Tibial nerve (tissue), 4 donors: Measurements from ENCODE around the gene RELN. TPM values are rescaled to one million over a fixed set of nuclear protein-coding genes. Genes with fewer than 3 reads are reported as not detected.

Source experiments
- DNase-seq, 2 donors: peaks; one replicate each; pipeline ENCODE4 v3.0.0-alpha.2; 2019; ENCODE audit warnings: low spot score in 2 of 2
- H3K27ac ChIP-seq, 4 donors: fragments of 200-600 bp; sonication (generic) in 3 of 4; one replicate each; pipeline ENCODE4 v1.5.1; 2017 to 2019; ENCODE audit warnings: mild to moderate bottlenecking in 1 of 4
- H3K27me3 ChIP-seq, 2 donors: fragments of 200-600 bp; sonication (generic) in 1 of 2; one replicate each; pipeline versions ENCODE4 v1.5.1 to v1.6.0; 2017 to 2019
- H3K36me3 ChIP-seq, 3 donors: fragments of 200-600 bp; sonication (generic); one replicate each; pipeline ENCODE4 v1.5.1; 2018 to 2019
- H3K4me1 ChIP-seq, 4 donors: fragments of 200-600 bp; sonication (generic) in 3 of 4; one replicate each; pipeline ENCODE4 v1.5.1; 2017 to 2019
- H3K4me3 ChIP-seq, 4 donors: fragments of 200-600 bp; sonication (generic) in 3 of 4; one replicate each; pipeline ENCODE4 v1.5.1; 2017 to 2019; ENCODE audit warnings: mild to moderate bottlenecking in 1 of 4, moderate library complexity in 1 of 4
- H3K9me3 ChIP-seq, 4 donors: fragments of 200-600 bp; sonication (generic) in 3 of 4; one replicate each; pipeline ENCODE4 v1.5.1; 2017 to 2019
- EP300 ChIP-seq, 2 donors: sonication (generic); formaldehyde crosslinking; IDR thresholded peaks; one replicate each; pipeline ENCODE4 v1.6.1; 2017; ENCODE audit warnings: antibody characterized with exemption in 2 of 2, mild to moderate bottlenecking in 1 of 2
- POLR2A ChIP-seq, 2 donors: fragments of 450-650 bp; IDR thresholded peaks; one replicate each; pipeline ENCODE4 v1.6.1; 2017; ENCODE audit warnings: antibody characterized with exemption in 2 of 2, mild to moderate bottlenecking in 2 of 2, moderate library complexity in 2 of 2
- WGBS, 2 donors: methylation state at CpG; one replicate each; pipeline ENCODE4 v1.1.5; 2018; 5-methylcytosine and 5-hydroxymethylcytosine counted together
- total RNA-seq, 4 donors: library from RNA; depleted of rRNA; stranded (reverse); fragments of >200 nt; gene quantifications; one replicate each; pipeline ENCODE4 v1.1.0, GENCODE V29; 2016
- TF ChIP-seq, protein P1 (sequence below), 5 experiments: fragments of 200-600 bp in 3 of 5; fragments of 450-650 bp in 2 of 5; sonication (generic) in 3 of 5; IDR thresholded peaks; one replicate each; pipeline ENCODE4 v1.5.1; 2016 to 2019; ENCODE audit warnings: antibody characterized with exemption in 5 of 5, mild to moderate bottlenecking in 3 of 5, moderate library complexity in 2 of 5

The RELN gene
- total RNA-seq, 4 donors from 2014 or later = 80.4 to 117 (median 102) TPM

DNA sequence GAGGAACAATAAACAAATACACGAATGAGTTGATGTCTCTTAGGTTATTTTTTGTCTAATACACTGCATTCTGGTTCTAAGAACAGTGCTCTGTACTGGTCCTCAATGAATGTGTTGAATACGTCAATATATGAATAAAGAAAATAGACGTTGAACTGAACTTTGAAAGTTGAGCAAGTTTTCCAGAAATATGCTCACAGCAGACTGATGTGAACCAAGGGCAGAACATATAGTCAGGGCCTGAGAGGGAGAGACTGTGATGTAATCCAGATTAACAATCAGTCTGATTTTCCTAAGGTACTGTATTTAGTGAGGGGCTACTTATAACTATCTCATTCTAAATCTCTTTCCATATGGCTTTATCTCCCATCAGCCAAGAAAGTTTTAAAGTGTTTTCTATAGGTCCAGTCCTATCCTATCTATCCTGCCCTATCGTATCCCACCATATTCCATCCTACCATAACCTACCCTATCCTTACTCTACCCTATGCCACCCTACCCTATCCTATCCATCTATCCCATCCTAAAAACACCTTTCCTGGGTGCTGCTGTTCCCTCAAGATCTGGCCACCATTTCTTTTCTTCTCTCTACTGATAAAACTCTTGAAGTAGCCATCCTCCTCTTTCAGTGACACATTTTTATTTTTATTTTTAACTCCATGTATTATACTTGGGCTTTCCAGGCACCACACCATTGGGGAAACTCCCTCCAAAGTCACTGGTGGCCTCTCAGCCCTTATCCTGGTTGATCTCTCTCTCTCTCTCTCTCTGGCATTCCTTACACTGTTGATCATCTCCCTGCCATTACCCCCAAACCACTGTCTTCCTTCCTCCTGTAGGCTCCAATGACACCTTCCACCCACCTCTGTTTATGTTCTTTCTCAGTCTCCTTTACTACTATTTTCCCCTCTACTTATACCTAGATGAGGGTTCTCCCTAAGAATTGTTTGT, 331.1 kb downstream of the RELN start:
- H3K4me1 ChIP-seq = peaks cover 0 to 3% (median 0%) of the 10 kb centered on the region in 4 donors

DNA sequence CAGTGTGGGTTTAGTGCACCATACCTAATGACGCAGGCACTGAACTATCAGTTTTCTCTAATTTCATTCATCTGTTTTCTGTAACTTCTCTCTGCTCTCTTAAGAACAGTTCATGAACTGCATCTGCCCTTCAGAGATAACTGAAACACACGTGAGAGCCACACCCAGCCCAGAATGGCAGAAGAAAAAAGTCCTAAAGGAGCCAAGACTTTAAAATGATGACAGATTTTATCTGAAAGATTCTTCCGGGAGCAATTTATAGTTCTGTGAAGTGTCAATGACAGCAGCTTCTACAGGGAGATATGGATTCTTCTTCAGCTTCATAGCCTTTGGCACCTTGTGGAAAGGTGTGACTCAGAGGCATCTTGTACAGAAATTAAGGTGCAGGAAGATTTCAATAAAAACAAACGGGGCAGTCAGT, 332.0 kb downstream of the RELN start:
- Histone ChIP-seq H3K27ac (no peak overlapping the region), H3K27me3 (no peaks in the 10 kb centered on the region), H3K4me1 (no peaks in the 10 kb centered on the region), H3K9me3 (no peaks in the 10 kb centered on the region), H3K36me3 (no peaks in the 10 kb centered on the region), H3K4me3 (no peak overlapping the region)
- TF ChIP-seq EP300 (IDR thresholded peaks at IDR 0.05) = no peak
- TF ChIP-seq POLR2A (IDR thresholded peaks at IDR 0.05) = no peak
- TF ChIP-seq, protein P1, sequence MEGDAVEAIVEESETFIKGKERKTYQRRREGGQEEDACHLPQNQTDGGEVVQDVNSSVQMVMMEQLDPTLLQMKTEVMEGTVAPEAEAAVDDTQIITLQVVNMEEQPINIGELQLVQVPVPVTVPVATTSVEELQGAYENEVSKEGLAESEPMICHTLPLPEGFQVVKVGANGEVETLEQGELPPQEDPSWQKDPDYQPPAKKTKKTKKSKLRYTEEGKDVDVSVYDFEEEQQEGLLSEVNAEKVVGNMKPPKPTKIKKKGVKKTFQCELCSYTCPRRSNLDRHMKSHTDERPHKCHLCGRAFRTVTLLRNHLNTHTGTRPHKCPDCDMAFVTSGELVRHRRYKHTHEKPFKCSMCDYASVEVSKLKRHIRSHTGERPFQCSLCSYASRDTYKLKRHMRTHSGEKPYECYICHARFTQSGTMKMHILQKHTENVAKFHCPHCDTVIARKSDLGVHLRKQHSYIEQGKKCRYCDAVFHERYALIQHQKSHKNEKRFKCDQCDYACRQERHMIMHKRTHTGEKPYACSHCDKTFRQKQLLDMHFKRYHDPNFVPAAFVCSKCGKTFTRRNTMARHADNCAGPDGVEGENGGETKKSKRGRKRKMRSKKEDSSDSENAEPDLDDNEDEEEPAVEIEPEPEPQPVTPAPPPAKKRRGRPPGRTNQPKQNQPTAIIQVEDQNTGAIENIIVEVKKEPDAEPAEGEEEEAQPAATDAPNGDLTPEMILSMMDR (IDR thresholded peaks at IDR 0.05) = no peak
- DNase-seq = no peak
- 64 to 73% methylated on average over 4 of the region's 4 CpGs for WGBS, 2 donors

More for the DNA sequence above, 331.1 kb downstream of the RELN start:
- WGBS, 2 donors = 58 to 78% methylated on average over 4 of the region's 4 CpGs
- H3K4me3 ChIP-seq = no peak overlapping the region
- no peaks in the 10 kb centered on the region for H3K27me3 ChIP-seq
- H3K27ac ChIP-seq = no peak overlapping the region
- TF ChIP-seq POLR2A (IDR thresholded peaks at IDR 0.05) = no peak
- TF ChIP-seq EP300 (IDR thresholded peaks at IDR 0.05) = no peak
- TF ChIP-seq, protein P1 (IDR thresholded peaks at IDR 0.05) = no peak
- no peaks in the 10 kb centered on the region for H3K9me3 ChIP-seq
- no peak for DNase-seq
- no peaks in the 10 kb centered on the region for H3K36me3 ChIP-seq

- Histone ChIP-seq H3K4me1 (no peaks in the 10 kb centered on the region), H3K27ac (no peak overlapping the region), H3K4me3 (no peak overlapping the region), H3K36me3 (no peaks in the 10 kb centered on the region), H3K27me3 (no peaks in the 10 kb centered on the region), H3K9me3 (no peaks in the 10 kb centered on the region)
- TF ChIP-seq, protein P1 (IDR thresholded peaks at IDR 0.05) = no peak
- TF ChIP-seq POLR2A (IDR thresholded peaks at IDR 0.05) (no peak), EP300 (IDR thresholded peaks at IDR 0.05) (no peak)
- no peak for DNase-seq
Observed at GRCh38 chr7:103656221-103656620, 333.2 kb downstream of the RELN start.

DNA sequence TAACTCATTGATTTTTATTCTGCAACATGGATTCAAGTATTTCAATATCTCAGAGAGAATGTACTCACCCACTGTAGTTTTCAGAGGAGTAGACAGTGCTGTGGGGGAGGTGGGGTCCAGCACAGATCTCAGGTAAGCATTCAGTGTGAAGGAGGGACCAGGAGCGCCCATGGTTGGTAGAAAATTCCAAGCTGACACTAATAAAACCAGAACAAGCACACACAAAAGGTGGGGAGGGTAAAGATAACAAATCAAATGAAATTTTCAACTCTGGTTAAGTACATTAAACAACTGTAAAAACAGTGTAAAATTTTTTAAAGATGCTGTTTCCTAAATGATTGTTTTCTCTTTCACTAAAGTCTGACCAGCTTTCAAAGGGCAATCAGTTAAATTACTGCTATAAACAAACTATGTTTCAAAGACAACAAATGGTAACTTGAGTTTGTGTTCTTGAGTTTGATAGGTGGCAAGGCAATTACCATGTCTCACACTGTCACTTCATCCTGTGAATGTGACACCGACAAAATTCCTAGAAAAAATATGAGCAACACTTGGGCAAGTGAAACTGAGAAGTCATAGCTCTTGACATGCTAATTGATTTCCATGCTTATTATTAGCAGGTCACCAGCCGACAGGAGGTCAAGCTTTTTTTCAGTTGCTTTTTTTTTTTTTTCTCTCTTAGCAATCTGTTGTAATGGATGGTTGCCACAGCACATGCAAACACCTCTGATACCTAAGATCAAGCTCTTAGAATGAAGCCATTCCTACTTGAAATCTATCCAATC, 337.7 kb downstream of the RELN start:
- no peak for TF ChIP-seq POLR2A (IDR thresholded peaks at IDR 0.05)
- TF ChIP-seq EP300 (IDR thresholded peaks at IDR 0.05) = no peak
- TF ChIP-seq, protein P1 (IDR thresholded peaks at IDR 0.05) = no peak
- peaks cover 0 to 22% (median 0%) of the 10 kb centered on the region in 4 donors for H3K9me3 ChIP-seq
- H3K36me3 ChIP-seq = peaks cover 0 to 32% (median 0%) of the 10 kb centered on the region in 3 donors
- 32 to 33% methylated on average over 3 of the region's 3 CpGs for WGBS, 2 donors
- H3K27me3 ChIP-seq = no peaks in the 10 kb centered on the region
- no peak overlapping the region for H3K27ac ChIP-seq
- no peak overlapping the region for H3K4me3 ChIP-seq
- no peaks in the 10 kb centered on the region for H3K4me1 ChIP-seq
- no peak for DNase-seq
